Body of pancreas (tissue), 4 donors: Measurements from ENCODE around the gene PLD6. TPM values are rescaled to one million over a fixed set of nuclear protein-coding genes. Genes with fewer than 3 reads are reported as not detected.

Experiments
- ATAC-seq: fragments of 150-250 bp; one replicate; pipeline ENCODE4 v1.9.1; 2016
- DNase-seq, 4 donors: peaks; one replicate each; pipeline ENCODE4 v3.0.0-alpha.2; 2019
- H3K27ac ChIP-seq, 4 donors: fragments of 200-600 bp; sonication (generic); 1 replicate in 3 of 4; 2 replicates in 1 of 4; pipeline versions ENCODE4 v1.5.1 to v1.6.1; 2016 to 2019; ENCODE audit warnings: mild to moderate bottlenecking in 1 of 4, mixed read lengths in 1 of 4, moderate library complexity in 1 of 4
- H3K27me3 ChIP-seq, 2 donors: fragments of 200-600 bp; sonication (generic); one replicate each; pipeline ENCODE4 v1.6.0; 2016; ENCODE audit warnings: mild to moderate bottlenecking in 1 of 2
- H3K36me3 ChIP-seq, 2 donors: fragments of 200-600 bp; sonication (generic); replicated peaks in 1 of 2; 2 replicates each; pipeline ENCODE4 v1.5.1; 2016; ENCODE audit warnings: low read depth in 2 of 2; ENCODE audit not compliant: insufficient read depth in 1 of 2
- H3K4me1 ChIP-seq: fragments of 200-600 bp; sonication (generic); one replicate; pipeline ENCODE4 v1.6.0; 2016
- H3K4me3 ChIP-seq, 2 donors: fragments of 200-600 bp; sonication (generic); 1 replicate in 1 of 2; 2 replicates in 1 of 2; pipeline ENCODE4 v1.5.1; 2016 to 2019
- H3K9me3 ChIP-seq, 3 donors: fragments of 200-600 bp; sonication (generic); 1 replicate in 2 of 3; 2 replicates in 1 of 3; pipeline ENCODE4 v1.5.1; 2016
- CTCF ChIP-seq, 7 experiments: fragments of 450-650 bp in 4 of 7; fragments of 200-600 bp in 3 of 7; sonication (generic) in 3 of 7; IDR thresholded peaks; one replicate each; pipeline ENCODE4 v1.5.1; 2016 to 2019; ENCODE audit warnings: antibody characterized with exemption in 7 of 7
- POLR2A ChIP-seq, 3 donors: fragments of 450-650 bp; IDR thresholded peaks; one replicate each; pipeline ENCODE4 v1.6.1; 2016; ENCODE audit warnings: antibody characterized with exemption in 3 of 3, mild to moderate bottlenecking in 2 of 3
- WGBS, 2 donors: methylation state at CpG; one replicate each; pipeline ENCODE4 v1.1.5; 2017; 5-methylcytosine and 5-hydroxymethylcytosine counted together
- intact Hi-C: fragments of 100-400 bp; cut with DNase I; formaldehyde crosslinking; loops from one replicate; pipeline ENCODE4 v1.15.1; 2023
- total RNA-seq, 2 donors: library from RNA; depleted of rRNA; stranded (reverse); fragments of >200 nt; gene quantifications; one replicate each; pipeline ENCODE4 v1.1.0, GENCODE V29; 2016

The PLD6 gene
- total RNA-seq, 2 donors from 2014 or later: 3.6 to 6.6 TPM

- intact Hi-C loops: no loop called here
- H3K9me3 ChIP-seq: no peaks in the 10 kb centered on the region
- no peak for DNase-seq
- no peak overlapping the region for H3K4me3 ChIP-seq
- H3K36me3 ChIP-seq: peaks cover 11 to 49% of the 10 kb centered on the region in 2 donors
- H3K27me3 ChIP-seq: no peaks in the 10 kb centered on the region
- no peak overlapping the region for H3K27ac ChIP-seq
- H3K4me1 ChIP-seq: peaks cover 7% of the 10 kb centered on the region
- ATAC-seq: no peak
- 94 to 99% methylated on average over 5 to 16 of the region's 16 CpGs for WGBS, 2 donors
- no peak for TF ChIP-seq POLR2A (IDR thresholded peaks at IDR 0.05)
Observed at GRCh38 chr17:17226451-17227265, 20.5 kb upstream of the PLD6 start.

DNA sequence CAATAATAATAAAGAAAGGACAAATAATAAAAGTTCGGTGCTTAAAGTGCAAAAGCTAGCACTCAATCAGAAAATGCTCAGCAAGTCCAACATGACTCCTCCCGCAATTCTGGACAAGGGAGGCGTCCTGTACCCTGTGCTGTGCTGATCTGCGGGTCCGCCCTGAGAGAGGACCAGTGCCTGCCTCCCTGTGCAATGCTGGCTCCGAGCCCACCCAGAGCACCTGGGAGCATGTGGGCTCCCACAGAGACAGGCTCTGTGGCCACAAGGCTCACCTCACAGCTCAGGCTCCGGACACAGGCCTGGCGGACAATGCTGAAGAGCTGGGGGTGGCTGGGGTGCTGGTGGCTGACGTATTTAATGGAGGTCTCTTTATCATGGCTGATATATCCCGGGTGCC is 19.8 kb upstream of the PLD6 start:
- 86 to 90% methylated on average over 10 of the region's 10 CpGs for WGBS, 2 donors
- no peak for ATAC-seq
- no peaks in the 10 kb centered on the region for H3K9me3 ChIP-seq
- H3K36me3 ChIP-seq: peaks cover 11 to 50% of the 10 kb centered on the region in 2 donors
- no peak overlapping the region for H3K27ac ChIP-seq
- H3K27me3 ChIP-seq: no peaks in the 10 kb centered on the region
- H3K4me1 ChIP-seq: peaks cover 7% of the 10 kb centered on the region
- intact Hi-C loops: no loop called here
- H3K4me3 ChIP-seq: no peak overlapping the region
- DNase-seq: no peak
- TF ChIP-seq CTCF (IDR thresholded peaks at IDR 0.05) (no peak), POLR2A (IDR thresholded peaks at IDR 0.05) (no peak)

GRCh38 chr17:17224137-17224536 is 18.0 kb upstream of the PLD6 start:
- no peaks in the 10 kb centered on the region for H3K9me3 ChIP-seq
- DNase-seq: no peak
- peaks cover 11 to 58% of the 10 kb centered on the region in 2 donors for H3K36me3 ChIP-seq
- peaks cover 7% of the 10 kb centered on the region for H3K4me1 ChIP-seq
- intact Hi-C loops: no loop called here
- 81 to 86% methylated on average over 8 of the region's 8 CpGs for WGBS, 2 donors
- no peak overlapping the region for H3K27ac ChIP-seq
- no peak for ATAC-seq
- TF ChIP-seq CTCF (IDR thresholded peaks at IDR 0.05) (no peak), POLR2A (IDR thresholded peaks at IDR 0.05) (no peak)
- H3K27me3 ChIP-seq: no peaks in the 10 kb centered on the region
- H3K4me3 ChIP-seq: no peak overlapping the region

DNA sequence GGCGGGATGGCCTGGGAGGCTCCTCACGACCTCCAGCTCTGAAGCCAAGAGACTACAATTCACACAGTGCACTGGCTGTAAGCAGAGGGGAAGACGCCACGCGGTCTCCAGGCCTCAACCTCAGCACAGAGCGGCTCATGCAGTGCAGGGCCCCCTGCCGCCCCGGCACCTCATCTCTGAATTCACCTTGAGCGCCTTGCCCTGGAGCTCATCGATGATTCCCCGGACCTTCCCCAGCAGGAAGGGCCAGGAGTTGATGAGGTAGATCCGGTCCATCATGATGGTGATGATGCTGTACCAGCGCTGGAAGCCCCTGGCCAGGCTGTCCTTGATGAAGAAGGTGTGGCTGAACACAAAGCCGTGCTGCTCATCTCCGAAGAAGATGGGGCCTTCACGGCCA is 17.6 kb upstream of the PLD6 start:
- WGBS, 2 donors: 89 to 95% methylated on average over 12 to 16 of the region's 16 CpGs

DNA sequence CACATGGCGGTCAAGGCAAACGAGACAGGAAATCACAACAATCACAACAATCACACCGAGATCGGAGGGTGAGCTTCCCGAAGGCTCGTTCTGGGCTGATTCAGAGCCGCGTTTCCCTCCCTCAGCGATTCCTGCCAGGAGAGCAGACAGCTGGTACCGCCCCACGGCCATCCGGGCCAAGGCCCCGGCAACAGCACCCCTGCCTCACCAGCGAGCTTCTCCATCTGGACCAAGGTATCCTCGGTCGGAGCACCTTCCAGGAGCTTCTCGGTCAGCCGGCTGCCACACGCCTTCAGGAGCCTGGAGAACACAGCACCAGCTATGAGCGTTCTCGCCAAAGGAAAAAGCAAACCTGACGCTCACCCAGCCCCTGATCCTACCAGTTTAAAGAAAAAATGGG is 15.2 kb upstream of the PLD6 start:
- WGBS, 2 donors: 89% methylated on average over 11 to 21 of the region's 22 CpGs
- intact Hi-C loops: no loop called here
- H3K4me1 ChIP-seq: no peaks in the 10 kb centered on the region
- H3K27me3 ChIP-seq: no peaks in the 10 kb centered on the region
- peaks cover 16 to 74% of the 10 kb centered on the region in 2 donors for H3K36me3 ChIP-seq
- DNase-seq: no peak
- H3K4me3 ChIP-seq: no peak overlapping the region
- no peak for ATAC-seq
- TF ChIP-seq CTCF (IDR thresholded peaks at IDR 0.05) (no peak), POLR2A (IDR thresholded peaks at IDR 0.05) (no peak)
- no peak overlapping the region for H3K27ac ChIP-seq
- no peaks in the 10 kb centered on the region for H3K9me3 ChIP-seq

More for the DNA sequence above, 17.6 kb upstream of the PLD6 start:
- DNase-seq: no peak
- H3K4me3 ChIP-seq: no peak overlapping the region
- H3K4me1 ChIP-seq: peaks cover 7% of the 10 kb centered on the region
- ATAC-seq: no peak
- intact Hi-C loops: no loop called here
- no peak overlapping the region for H3K27ac ChIP-seq
- H3K36me3 ChIP-seq: peaks cover 11 to 62% of the 10 kb centered on the region in 2 donors
- no peaks in the 10 kb centered on the region for H3K9me3 ChIP-seq
- no peaks in the 10 kb centered on the region for H3K27me3 ChIP-seq
- TF ChIP-seq CTCF (IDR thresholded peaks at IDR 0.05) (no peak), POLR2A (IDR thresholded peaks at IDR 0.05) (no peak)
